ENCODE data around the gene RUNX3. TPM values are rescaled to one million over a fixed set of nuclear protein-coding genes. Genes with fewer than 3 reads are reported as not detected.

Gene RUNX3
- total RNA-seq, 1 donor from 2014 or later = 98.8 TPM

DNA sequence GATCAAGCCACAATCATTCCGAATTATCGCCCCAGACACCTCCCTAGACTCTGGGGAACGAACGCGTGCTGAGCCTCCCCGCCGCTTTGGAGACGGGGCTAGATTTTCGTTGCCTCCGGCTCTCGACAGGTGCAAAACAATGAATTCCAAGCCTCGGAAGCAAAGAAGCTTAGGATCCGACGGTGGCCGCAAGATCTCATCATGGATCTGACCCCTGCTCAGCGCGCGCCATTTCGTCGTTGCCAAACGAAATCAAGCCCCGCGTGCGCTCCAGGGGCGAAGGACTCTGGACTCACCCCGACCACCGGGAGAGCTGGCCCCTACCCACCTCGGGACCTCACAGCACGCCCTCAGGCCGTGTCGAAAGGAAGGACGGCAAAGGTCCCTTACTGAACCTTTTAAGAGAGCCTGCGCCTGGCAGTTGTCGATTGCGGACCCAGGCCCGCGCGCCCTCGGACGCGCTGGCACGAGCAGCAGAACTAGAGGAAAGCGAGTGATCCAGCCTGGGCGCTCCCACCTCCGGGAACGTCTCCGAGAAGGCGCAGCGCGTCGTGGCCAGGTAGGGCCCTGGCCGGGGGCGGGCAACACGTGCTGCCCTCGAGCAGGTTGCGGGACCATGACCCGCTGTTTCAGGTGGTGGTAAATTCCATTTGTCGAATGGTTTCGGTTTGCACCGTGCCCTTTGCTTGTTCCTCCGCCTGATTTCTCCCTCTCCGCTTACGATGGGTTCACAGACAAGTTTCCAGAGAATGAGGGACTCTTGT is 1.6 kb upstream of the RUNX3 start:
- intact Hi-C loops (cut with micrococcal nuclease) = loop anchor here (1.0 kb wide), 1 partner anchor 106 kb away; no protein-coding TSS in a partner anchor

DNA sequence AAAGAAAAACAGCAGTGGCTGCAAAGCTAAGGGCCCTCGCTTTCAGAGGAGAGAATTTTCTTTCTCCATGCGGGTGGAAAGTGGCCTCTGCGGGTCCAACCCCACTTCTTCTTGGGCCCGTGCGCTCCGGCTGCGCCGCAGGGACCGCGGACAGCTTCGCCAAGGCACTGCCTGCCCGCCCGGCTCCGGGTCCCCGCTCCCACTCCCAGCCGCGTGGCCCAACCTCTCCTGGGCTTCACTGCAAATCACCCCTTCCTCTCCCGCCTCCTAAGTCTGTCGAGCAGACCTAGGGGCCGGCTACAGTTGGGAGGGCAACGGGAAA is 1.0 kb upstream of the RUNX3 start:
- intact Hi-C loops (cut with micrococcal nuclease) = no loop called here

DNA sequence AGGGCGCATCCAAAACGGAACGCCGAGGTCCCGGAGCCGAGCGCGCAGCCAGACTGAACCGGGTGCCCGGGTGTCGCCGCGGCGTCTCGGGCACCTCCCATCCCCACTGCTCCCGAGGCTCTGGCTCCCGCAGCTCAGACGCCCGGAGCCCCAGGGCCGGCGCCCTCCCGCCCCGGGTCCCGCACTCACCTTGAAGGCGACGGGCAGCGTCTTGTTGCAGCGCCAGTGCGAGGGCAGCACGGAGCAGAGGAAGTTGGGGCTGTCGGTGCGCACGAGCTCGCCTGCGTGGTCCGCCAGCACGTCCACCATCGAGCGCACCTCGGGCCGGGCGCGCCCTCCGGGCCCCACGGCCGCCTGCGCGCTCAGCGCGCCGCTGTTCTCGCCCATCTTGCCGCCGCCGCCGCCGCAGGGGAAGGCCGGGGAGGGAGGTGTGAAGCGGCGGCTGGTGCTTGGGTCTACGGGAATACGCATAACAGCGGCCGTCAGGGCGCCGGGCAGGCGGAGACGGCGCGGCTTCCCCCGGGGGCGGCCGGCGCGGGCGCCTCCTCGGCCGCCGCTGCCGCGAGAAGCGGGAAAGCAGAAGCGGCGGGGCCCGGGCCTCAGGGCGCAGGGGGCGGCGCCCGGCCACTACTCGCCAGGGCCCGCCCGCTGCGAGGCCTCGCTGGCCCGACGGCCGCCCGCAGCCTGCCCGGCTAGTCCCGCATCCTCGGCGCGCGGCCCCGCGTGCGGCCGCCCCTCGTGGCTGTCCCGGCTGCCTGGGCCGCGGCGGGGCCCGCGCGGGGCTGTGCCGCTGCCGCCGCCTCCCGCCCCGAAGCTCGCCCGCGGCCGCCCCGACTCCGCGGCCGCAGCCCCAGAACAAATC is 447 bp downstream of the RUNX3 start:
- intact Hi-C loops (cut with micrococcal nuclease) = loop anchor here (1.0 to 10.0 kb wide), 6 partner anchors 25 to 287 kb away; partner anchors contain the start of genes CLIC4 and SRRM1

GRCh38 chr1:24928689-24929397 is 1.2 kb downstream of the RUNX3 start:
- intact Hi-C loops (cut with micrococcal nuclease) = loop anchor here (2.0 to 10.0 kb wide), 5 partner anchors 26 to 287 kb away; partner anchors contain the start of genes CLIC4 and SRRM1

DNA sequence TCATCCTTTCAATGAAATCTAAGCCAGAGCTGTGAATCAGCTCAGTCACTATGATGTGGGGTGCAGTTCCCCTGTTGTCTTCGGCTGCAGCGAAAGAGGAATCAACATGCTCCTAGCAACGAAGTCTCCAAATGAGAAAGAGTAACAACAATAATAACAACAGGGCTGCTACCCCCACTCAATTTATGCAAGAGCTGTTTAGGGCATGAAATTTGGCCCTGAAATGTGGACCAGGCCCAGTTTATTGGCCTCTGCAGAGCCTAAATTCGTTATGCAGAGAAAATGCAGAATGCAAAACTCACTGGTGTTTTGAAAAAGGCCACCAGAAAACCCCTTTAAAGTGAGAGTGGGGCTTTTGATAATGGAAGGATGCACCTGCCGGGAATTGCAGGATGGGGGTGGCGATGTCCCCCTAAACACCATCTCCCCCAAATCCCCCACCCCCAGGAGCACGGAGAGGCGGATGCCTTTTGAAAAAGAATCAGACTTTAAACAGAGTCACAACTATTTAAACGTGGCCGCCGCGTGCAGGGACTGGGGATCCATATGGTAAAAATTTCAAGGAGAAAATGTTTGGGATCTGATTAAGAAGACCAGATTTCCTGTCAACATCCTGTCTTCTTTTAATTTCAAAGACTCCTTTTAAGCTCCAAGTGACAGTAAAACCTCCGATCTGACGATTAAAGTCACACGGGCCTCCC is 1.9 kb downstream of the RUNX3 start:
- intact Hi-C loops (cut with micrococcal nuclease) = loop anchor here (2.0 to 10.0 kb wide), 5 partner anchors 27 to 286 kb away; partner anchors contain the start of genes CLIC4 and SRRM1

GRCh38 chr1:24927473-24927872 is 2.6 kb downstream of the RUNX3 start:
- intact Hi-C loops (cut with micrococcal nuclease) = loop anchor here (5.0 to 10.0 kb wide), 2 partner anchors 183 to 285 kb away; partner anchors contain the start of genes CLIC4 and SRRM1

DNA sequence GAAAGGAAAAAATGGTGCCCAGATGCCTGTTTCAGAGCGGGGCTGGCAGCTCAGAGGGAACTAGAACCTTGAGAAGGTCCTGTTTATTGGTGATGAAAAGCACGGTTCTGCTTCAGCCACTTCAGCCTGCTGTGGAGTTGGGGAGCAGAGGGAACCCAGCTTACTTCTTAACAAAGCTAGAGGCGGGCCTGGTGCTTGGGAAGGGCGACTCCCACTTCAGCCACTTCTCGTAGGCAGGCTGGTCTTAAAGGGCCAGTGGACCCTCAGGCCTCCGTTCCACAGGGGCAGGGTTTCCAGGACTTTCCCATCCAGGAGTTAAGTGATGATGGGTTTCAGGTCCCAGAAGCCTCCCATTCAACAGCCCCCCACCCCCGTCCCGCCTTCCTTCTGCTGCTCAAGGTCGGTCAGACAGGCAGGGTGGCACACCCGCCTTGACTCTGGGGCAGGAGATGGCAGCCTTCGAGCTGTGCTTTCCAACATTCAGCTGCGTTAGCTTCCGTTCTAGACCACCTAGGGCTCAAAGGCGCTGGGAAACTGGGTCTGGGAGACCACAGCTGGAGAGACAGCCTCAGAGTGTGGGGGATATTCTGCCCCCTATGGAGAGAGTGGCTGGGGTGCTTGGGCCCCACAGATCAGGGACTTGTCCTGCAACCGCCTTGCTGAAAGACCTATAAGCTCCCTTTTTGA is 3.4 kb downstream of the RUNX3 start:
- intact Hi-C loops (cut with micrococcal nuclease) = loop anchor here (5.0 to 10.0 kb wide), 2 partner anchors 182 to 284 kb away; partner anchors contain the start of genes CLIC4 and SRRM1

GRCh38 chr1:24925963-24926362 is 4.1 kb downstream of the RUNX3 start:
- intact Hi-C loops (cut with micrococcal nuclease) = loop anchor here (1.0 to 10.0 kb wide), 4 partner anchors 39 to 284 kb away; partner anchors contain the start of genes CLIC4 and SRRM1

GRCh38 chr1:24925082-24925779 is 4.8 kb downstream of the RUNX3 start:
- intact Hi-C loops (cut with micrococcal nuclease) = loop anchor here (1.0 to 10.0 kb wide), 4 partner anchors 40 to 283 kb away; partner anchors contain the start of genes CLIC4 and SRRM1

DNA sequence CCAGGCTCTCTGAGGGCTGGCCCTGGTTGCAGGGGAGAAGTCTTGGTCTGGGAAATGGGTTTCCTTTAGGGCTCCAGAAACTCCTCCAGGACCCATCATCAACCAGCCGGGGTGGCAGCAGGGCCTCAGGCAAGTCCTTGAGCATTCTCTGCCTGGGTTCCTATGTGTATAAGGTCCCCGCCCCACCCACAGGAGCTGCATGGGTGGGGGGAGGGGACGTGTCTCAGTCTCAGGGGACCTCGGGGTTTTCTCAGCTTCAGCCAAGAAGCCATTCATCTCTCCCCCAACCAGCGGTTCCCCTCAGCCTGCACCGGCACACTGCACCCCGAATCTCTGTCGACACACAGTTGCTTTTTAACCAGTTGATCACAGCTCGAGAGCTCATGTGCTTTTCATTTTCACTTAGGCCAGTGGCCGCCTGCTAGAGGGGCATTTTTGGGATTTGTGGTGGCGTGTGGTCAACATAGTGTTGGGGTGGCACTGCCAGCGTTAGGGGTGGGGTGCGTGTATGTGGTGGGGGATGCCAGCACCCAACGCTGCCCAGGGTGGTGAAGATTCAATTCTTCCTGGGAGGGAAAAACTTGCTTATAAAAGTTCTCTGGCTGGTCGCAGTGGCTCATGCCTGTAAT is 6.5 kb downstream of the RUNX3 start:
- intact Hi-C loops (cut with micrococcal nuclease) = loop anchor here (10.0 kb wide), 1 partner anchor 179 kb away; the partner anchor contains the start of gene CLIC4

- intact Hi-C loops (cut with micrococcal nuclease) = loop anchor here (10.0 kb wide), 1 partner anchor 177 kb away; the partner anchor contains the start of gene CLIC4
Observed at GRCh38 chr1:24921938-24922662, 8.0 kb downstream of the RUNX3 start.

DNA sequence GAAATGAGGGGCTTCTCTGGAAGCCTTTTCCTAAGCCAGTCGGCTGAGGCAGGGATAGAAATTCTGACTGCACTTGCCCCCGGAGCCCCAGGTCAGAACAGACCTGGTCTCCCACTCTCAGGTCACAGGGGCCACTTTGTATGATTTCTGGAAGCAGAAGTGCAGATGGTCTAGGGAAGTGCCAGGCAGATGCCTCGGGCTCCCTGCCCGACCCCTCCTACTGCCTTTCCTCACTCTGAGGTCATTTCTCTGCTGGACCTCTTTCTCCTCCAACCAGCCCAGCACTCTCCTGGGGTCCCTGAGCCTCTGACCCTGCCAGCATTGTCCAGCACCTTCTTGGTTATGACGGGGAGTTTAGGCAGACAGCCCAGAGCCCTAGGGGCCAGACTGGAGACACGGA is 8.7 kb downstream of the RUNX3 start:
- intact Hi-C loops (cut with micrococcal nuclease) = loop anchor here (10.0 kb wide), 1 partner anchor 177 kb away; the partner anchor contains the start of gene CLIC4

DNA sequence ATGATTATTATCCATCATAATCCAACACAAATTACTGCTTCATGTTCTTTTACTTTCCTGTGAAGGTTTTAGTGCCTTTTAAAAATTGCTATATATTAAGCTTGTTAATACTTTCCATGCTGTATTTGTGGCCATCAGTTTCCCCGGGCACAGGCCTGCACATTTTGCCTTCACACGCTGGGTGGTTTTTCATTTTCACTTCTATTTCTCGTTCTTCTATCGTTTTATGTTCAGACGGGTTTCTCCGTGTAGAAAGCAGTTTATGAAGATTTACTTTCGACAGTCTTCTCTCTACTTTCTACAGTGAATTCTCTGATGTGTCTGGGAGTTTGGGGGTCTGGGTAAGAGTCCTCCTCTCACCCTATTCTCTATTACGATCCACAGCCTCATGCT is 9.5 kb downstream of the RUNX3 start:
- intact Hi-C loops (cut with micrococcal nuclease) = loop anchor here (10.0 kb wide), 1 partner anchor 176 kb away; the partner anchor contains the start of gene CLIC4

GRCh38 chr1:24919791-24920532 is 10.1 kb downstream of the RUNX3 start:
- intact Hi-C loops (cut with micrococcal nuclease) = loop anchor here (10.0 kb wide), 1 partner anchor 175 kb away; the partner anchor contains the start of gene CLIC4

DNA sequence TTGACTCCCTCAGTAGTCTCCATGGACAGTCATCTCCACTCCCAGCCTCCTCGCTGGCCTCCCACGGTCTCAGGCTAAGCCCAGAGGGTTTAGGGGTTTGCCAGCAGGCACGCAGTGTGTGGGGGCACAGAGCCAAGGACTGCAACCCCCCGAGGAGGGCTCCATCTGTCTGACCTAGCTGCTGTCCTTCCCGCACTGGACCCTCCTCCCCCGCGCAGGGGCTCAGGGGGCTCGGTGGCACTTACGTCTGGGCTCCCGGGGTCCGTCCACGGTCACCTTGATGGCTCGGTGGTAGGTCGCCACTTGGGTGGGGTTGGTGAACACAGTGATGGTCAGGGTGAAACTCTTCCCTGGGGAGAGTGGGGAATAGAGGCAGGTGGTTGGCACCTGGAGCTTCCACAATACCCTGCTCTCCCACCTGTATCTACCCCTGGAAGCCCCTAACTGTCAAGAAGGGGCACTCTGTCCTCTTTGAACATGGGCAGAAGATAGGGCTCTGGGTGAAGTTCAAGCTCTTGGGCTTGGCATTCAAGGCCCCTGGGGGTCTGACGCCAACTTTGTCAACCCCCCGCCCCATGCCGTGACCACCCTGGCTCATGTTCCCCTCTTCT is 11.0 kb downstream of the RUNX3 start:
- intact Hi-C loops (cut with micrococcal nuclease) = no loop called here

GRCh38 chr1:24918370-24918769 is 11.7 kb downstream of the RUNX3 start:
- intact Hi-C loops (cut with micrococcal nuclease) = no loop called here
